Calu3 (cell line): ENCODE data around the gene GTF3C5. TPM values are rescaled to one million over a fixed set of nuclear protein-coding genes. Genes with fewer than 3 reads are reported as not detected.
A peak's percentile ranks its signal among the peaks of the same experiment; 100 is the strongest.

ENCODE experiments used
- BruUV-seq: library from RNA; stranded (reverse); fragments of 400-500 nt; replicated peaks from 2 replicates; lab custom pipeline; 2021; lab: Mats Ljungman, UMichigan
- CTCF ChIA-PET: fragments of 300-600 bp; sonication (Branson Sonifier 250); formaldehyde crosslinking; loops from one replicate; lab custom pipeline; 2022; ENCODE audit warnings: antibody characterized with exemption; lab: Charles Lee
- DNase-seq: peaks from one replicate; pipeline ENCODE4 v3.0.0; 2022
- H3K27ac Mint-ChIP-seq: one replicate; pipeline ENCODE4 v1.8.0; 2022; ENCODE audit warnings: mixed read lengths; ENCODE audit not compliant: unreplicated experiment
- H3K27me3 Mint-ChIP-seq: one replicate; pipeline ENCODE4 v1.8.0; 2022; ENCODE audit warnings: mixed read lengths; ENCODE audit not compliant: unreplicated experiment
- H3K36me3 Mint-ChIP-seq: one replicate; pipeline ENCODE4 v1.8.0; 2022; ENCODE audit warnings: mild to moderate bottlenecking, moderate library complexity, mixed read lengths; ENCODE audit not compliant: insufficient read depth, unreplicated experiment
- H3K4me1 Mint-ChIP-seq: one replicate; pipeline ENCODE4 v1.8.0; 2022; ENCODE audit warnings: mild to moderate bottlenecking, low read depth, mixed read lengths; ENCODE audit not compliant: unreplicated experiment
- H3K4me3 Mint-ChIP-seq: one replicate; pipeline ENCODE4 v1.8.0; 2022; ENCODE audit warnings: mild to moderate bottlenecking, low read depth, moderate library complexity, mixed read lengths; ENCODE audit not compliant: unreplicated experiment
- H3K9me3 Mint-ChIP-seq: one replicate; pipeline ENCODE4 v1.8.0; 2022; ENCODE audit warnings: low read depth, mixed read lengths; ENCODE audit not compliant: unreplicated experiment
- intact Hi-C: fragments of 100-400 bp; cut with micrococcal nuclease; formaldehyde crosslinking; loops from one replicate; pipeline ENCODE4 v1.10.0; 2022; ENCODE audit not compliant: unreplicated experiment
- total RNA-seq: library from RNA; stranded (reverse); gene quantifications from 2 replicates; pipeline ENCODE4 v1.2.3, GENCODE V29; 2022
- TF ChIP-seq, protein P1 (sequence below): fragments of 200-600 bp; IDR thresholded peaks from one replicate; pipeline ENCODE4 v1.8.0; 2022; ENCODE audit warnings: antibody characterized with exemption; ENCODE audit not compliant: unreplicated experiment

Gene GTF3C5
- total RNA-seq, 1 experiment from 2014 or later, result 43.7 TPM

DNA sequence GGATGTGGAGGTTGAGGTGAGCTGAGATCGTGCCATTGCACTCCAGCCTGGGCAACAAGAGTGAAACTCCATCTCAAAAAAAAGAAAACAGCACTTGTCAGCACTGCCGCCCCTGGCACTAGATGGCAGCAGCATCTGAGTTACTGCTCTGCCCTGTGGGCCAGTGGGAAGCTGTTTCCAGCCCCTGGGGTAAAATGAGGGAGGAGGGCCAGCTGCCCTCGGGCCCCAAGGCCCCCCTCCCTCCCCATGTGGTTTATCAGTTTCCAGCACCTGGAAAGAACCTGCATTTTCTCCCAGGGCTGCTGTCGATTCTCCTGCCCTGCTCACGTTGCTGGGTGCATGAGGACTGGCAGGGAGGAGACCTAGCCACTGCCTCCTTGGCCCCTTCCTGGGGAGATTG, 17.8 kb downstream of the GTF3C5 start:
- CTCF ChIA-PET, result no interaction called here
- H3K36me3 Mint-ChIP-seq, result peaks cover 16% of the 10 kb centered on the region
- intact Hi-C loops, result no loop called here
- no TSS peak for BruUV-seq
- H3K27ac Mint-ChIP-seq, result no peak overlapping the region
- H3K9me3 Mint-ChIP-seq, result no peaks in the 10 kb centered on the region
- H3K27me3 Mint-ChIP-seq, result no peaks in the 10 kb centered on the region
- no peaks in the 10 kb centered on the region for H3K4me1 Mint-ChIP-seq
- TF ChIP-seq, protein P1, sequence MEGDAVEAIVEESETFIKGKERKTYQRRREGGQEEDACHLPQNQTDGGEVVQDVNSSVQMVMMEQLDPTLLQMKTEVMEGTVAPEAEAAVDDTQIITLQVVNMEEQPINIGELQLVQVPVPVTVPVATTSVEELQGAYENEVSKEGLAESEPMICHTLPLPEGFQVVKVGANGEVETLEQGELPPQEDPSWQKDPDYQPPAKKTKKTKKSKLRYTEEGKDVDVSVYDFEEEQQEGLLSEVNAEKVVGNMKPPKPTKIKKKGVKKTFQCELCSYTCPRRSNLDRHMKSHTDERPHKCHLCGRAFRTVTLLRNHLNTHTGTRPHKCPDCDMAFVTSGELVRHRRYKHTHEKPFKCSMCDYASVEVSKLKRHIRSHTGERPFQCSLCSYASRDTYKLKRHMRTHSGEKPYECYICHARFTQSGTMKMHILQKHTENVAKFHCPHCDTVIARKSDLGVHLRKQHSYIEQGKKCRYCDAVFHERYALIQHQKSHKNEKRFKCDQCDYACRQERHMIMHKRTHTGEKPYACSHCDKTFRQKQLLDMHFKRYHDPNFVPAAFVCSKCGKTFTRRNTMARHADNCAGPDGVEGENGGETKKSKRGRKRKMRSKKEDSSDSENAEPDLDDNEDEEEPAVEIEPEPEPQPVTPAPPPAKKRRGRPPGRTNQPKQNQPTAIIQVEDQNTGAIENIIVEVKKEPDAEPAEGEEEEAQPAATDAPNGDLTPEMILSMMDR, result no peak
- no peak overlapping the region for H3K4me3 Mint-ChIP-seq
- peak; percentile 14 for DNase-seq

DNA sequence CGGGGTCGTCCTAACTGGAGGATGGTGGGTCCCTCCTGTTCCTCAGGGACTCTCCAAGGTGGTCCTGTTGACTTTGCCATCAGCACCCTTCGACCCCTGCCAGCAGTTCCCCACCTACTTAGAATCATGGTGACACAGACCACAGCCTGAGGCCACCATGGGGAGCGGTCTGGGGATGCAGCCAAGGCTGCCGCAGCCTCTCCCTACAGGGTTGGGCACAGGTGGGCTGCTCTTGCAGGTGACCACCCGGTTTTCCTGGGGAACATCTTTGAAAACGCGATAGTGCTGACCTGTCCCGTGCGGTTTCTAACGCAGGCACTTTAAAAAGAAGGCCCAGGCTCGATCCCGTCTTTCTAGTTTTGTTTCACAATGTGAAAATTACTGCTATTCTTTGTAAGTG, 18.2 kb downstream of the GTF3C5 start:
- Mint-ChIP-seq H3K27me3 (no peaks in the 10 kb centered on the region), H3K4me3 (no peak overlapping the region), H3K36me3 (peaks cover 20% of the 10 kb centered on the region), H3K9me3 (no peaks in the 10 kb centered on the region), H3K4me1 (no peaks in the 10 kb centered on the region), H3K27ac (no peak overlapping the region)
- no peak for DNase-seq
- no TSS peak for BruUV-seq
- TF ChIP-seq, protein P1, result no peak
- CTCF ChIA-PET, result no interaction called here
- intact Hi-C loops, result no loop called here

DNA sequence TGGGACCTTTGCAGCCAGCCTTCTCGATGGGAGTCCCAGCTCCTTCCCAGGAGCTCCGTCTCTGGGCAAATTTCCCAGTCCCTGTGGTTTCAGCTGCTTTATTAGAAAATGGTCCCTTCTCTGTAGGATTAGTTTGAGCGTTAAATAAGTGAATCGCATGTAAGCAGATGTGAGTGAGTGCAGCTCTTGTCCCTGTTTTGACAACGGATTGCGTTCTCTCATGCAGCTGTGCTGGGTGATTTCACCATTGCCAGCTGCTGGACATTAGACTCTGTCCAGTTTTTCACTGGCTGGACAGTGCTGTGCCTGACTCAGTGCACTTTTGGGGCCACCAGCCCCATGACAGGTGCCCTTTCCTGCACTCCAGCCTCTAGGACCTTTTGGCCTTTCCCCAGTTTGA, 19.3 kb downstream of the GTF3C5 start:
- Mint-ChIP-seq H3K27me3 (no peaks in the 10 kb centered on the region), H3K27ac (no peak overlapping the region), H3K36me3 (peaks cover 18% of the 10 kb centered on the region), H3K4me3 (no peak overlapping the region), H3K9me3 (no peaks in the 10 kb centered on the region), H3K4me1 (no peaks in the 10 kb centered on the region)
- CTCF ChIA-PET, result no interaction called here
- TF ChIP-seq, protein P1, result no peak
- intact Hi-C loops, result no loop called here
- DNase-seq, result no peak
- no TSS peak for BruUV-seq

DNA sequence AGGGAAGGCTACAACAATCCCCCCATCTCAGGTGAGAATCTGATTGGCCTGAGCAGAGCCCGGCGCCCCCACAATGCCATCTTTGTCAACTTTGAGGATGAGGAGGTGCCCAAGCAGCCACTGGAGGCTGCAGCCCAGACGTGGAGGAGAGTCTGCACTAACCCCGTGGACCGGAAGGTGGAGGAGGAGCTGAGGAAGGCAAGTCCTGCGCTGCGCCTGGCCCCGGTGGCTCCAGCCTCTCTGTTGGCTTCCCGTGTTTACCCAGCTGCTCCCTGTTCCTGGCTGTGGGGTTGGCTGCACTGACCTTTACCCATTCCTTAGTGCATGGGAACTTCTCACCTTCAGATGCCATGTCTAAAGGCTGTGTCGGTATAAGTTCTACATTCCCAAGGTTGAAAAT, 20.0 kb downstream of the GTF3C5 start:
- intact Hi-C loops, result no loop called here
- Mint-ChIP-seq H3K36me3 (peaks cover 18% of the 10 kb centered on the region), H3K27ac (no peak overlapping the region), H3K4me3 (no peak overlapping the region), H3K4me1 (no peaks in the 10 kb centered on the region), H3K27me3 (no peaks in the 10 kb centered on the region), H3K9me3 (no peaks in the 10 kb centered on the region)
- CTCF ChIA-PET, result no interaction called here
- BruUV-seq, result no TSS peak
- no peak for DNase-seq
- TF ChIP-seq, protein P1, result no peak
